Nephron (organoid): ENCODE data around the gene CFAP97D1.
A peak's percentile ranks its signal among the peaks of the same experiment; 100 is the strongest.

Experiments used
- H3K27ac Mint-ChIP-seq, 3 experiments: 2 replicates each; pipeline ENCODE4 v1.8.0; 2020; ENCODE audit warnings: mixed read lengths in 3 of 3, mild to moderate bottlenecking in 2 of 3, moderate library complexity in 1 of 3
- H3K27me3 Mint-ChIP-seq: 2 replicates; pipeline ENCODE4 v1.8.0; 2021; ENCODE audit warnings: low read depth, mild to moderate bottlenecking, moderate library complexity, mixed read lengths
- H3K36me3 Mint-ChIP-seq: 2 replicates; pipeline ENCODE4 v1.8.0; 2020; ENCODE audit warnings: low read depth, mixed read lengths
- H3K4me1 Mint-ChIP-seq: 2 replicates; pipeline ENCODE4 v1.8.0; 2020; ENCODE audit warnings: mixed read lengths
- H3K4me3 Mint-ChIP-seq, 3 experiments: 2 replicates each; pipeline ENCODE4 v1.8.0; 2020; ENCODE audit warnings: mild to moderate bottlenecking in 3 of 3, mixed read lengths in 3 of 3, moderate library complexity in 2 of 3
- H3K9me3 Mint-ChIP-seq: 2 replicates; pipeline ENCODE4 v1.8.0; 2020; ENCODE audit warnings: mixed read lengths
- CTCF ChIP-seq, 3 experiments: fragments of 200-600 bp; sonication (generic); IDR thresholded peaks; one replicate each; pipeline ENCODE4 v1.5.0; 2021; ENCODE audit warnings: antibody characterized with exemption in 3 of 3; ENCODE audit not compliant: unreplicated experiment in 3 of 3

Gene CFAP97D1

GRCh38 chr17:43826206-43826605, 46.0 kb downstream of the CFAP97D1 start:
- H3K27me3 Mint-ChIP-seq = peaks cover 4% of the 10 kb centered on the region
- H3K36me3 Mint-ChIP-seq = peaks cover 47% of the 10 kb centered on the region
- no peak for TF ChIP-seq CTCF (IDR thresholded peaks at IDR 0.05; ENCODE audit: unreplicated experiment in 3 of 3)
- H3K4me3 Mint-ChIP-seq = no peak overlapping the region
- no peak overlapping the region for H3K27ac Mint-ChIP-seq
- H3K4me1 Mint-ChIP-seq = peaks cover 5% of the 10 kb centered on the region
- H3K9me3 Mint-ChIP-seq = no peaks in the 10 kb centered on the region

DNA sequence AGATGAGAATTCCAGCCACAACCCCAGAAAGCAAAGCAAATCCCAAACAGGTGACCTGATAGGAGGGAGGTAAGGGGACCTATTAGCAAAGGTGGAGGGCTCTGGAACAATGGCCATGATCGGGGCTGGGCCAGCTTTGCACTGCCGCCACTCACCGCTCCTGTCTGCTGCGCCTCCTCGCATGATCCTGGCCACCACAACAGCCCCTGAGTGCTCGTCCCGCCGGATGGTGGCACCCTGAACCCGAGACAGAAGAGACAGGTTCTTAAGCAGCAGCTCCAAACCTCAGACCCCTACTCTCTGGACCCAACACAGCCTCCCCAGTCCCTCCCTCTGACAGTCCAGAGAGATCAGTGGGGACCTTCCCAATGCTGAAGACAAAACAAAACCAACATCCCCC, 47.4 kb downstream of the CFAP97D1 start:
- Mint-ChIP-seq H3K36me3 (peaks cover 39% of the 10 kb centered on the region), H3K9me3 (no peaks in the 10 kb centered on the region), H3K4me1 (peaks cover 14% of the 10 kb centered on the region), H3K27ac (no peak overlapping the region), H3K4me3 (no peak overlapping the region), H3K27me3 (peaks cover 4% of the 10 kb centered on the region)
- TF ChIP-seq CTCF (IDR thresholded peaks at IDR 0.05; ENCODE audit: unreplicated experiment in 3 of 3) = no peak

GRCh38 chr17:43829738-43830137, 49.5 kb downstream of the CFAP97D1 start:
- TF ChIP-seq CTCF (IDR thresholded peaks at IDR 0.05; ENCODE audit: unreplicated experiment in 3 of 3) = no peak
- peaks cover 25% of the 10 kb centered on the region for H3K4me1 Mint-ChIP-seq
- peak overlapping the region in 1 of 3 experiments; percentile 47 for H3K4me3 Mint-ChIP-seq
- no peak overlapping the region for H3K27ac Mint-ChIP-seq
- peaks cover 7% of the 10 kb centered on the region for H3K9me3 Mint-ChIP-seq
- H3K27me3 Mint-ChIP-seq = peaks cover 13% of the 10 kb centered on the region
- peaks cover 33% of the 10 kb centered on the region for H3K36me3 Mint-ChIP-seq

DNA sequence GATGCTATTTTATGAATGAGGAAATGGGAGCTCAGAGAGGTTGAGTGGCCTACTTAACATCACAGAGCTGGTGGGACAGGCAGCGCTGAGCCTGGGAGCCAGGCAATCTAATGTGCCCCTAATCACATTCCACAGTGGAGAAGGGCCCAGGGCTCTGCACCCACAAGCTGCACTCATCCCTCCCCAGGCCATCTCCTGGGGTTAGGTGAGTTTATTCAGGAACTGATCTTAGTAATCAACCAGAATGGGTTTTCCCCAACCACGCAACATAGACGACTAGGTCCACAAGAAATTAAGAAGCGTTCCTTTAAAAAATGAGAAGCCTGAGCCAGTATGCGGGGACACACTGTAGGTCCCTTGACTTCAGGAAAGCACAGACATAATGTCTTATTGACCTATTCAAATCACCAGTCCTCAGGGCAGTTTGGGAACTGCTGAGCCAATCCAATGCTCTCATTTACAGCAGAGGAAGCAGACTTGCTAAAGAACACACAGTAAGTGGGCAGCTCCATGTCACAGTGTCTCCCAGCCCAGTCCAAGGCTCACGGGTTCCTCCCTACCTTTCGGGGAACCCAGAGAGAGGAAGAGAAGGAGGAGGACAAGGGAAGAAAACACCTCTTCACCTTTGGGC, 50.4 kb downstream of the CFAP97D1 start:
- Mint-ChIP-seq H3K4me1 (peaks cover 25% of the 10 kb centered on the region), H3K27ac (peak overlapping the region in 1 of 3 experiments; percentile 46)
- no peak for TF ChIP-seq CTCF (IDR thresholded peaks at IDR 0.05; ENCODE audit: unreplicated experiment in 3 of 3)

GRCh38 chr17:43831633-43832032, 51.4 kb downstream of the CFAP97D1 start:
- H3K4me1 Mint-ChIP-seq = peaks cover 25% of the 10 kb centered on the region
- H3K4me3 Mint-ChIP-seq = peak overlapping the region; percentile 84 to 89 (median 89)
- peaks cover 17% of the 10 kb centered on the region for H3K27me3 Mint-ChIP-seq
- peaks cover 26% of the 10 kb centered on the region for H3K36me3 Mint-ChIP-seq
- H3K9me3 Mint-ChIP-seq = peaks cover 7% of the 10 kb centered on the region
- TF ChIP-seq CTCF (IDR thresholded peaks at IDR 0.05; ENCODE audit: unreplicated experiment in 3 of 3) = no peak
- H3K27ac Mint-ChIP-seq = peak overlapping the region in 1 of 3 experiments; percentile 72

More for the DNA sequence above, 50.4 kb downstream of the CFAP97D1 start:
- Mint-ChIP-seq H3K4me3 (peak overlapping the region; percentile 80 to 89 (median 84)), H3K9me3 (peaks cover 7% of the 10 kb centered on the region), H3K36me3 (peaks cover 29% of the 10 kb centered on the region), H3K27me3 (peaks cover 13% of the 10 kb centered on the region)
